HL-60 (cell line): ENCODE measurements around the gene BCL11A.
A peak's percentile ranks its signal among the peaks of the same experiment; 100 is the strongest.

Experiments
- DNase-seq, 2 experiments: peaks; one replicate each; pipeline ENCODE4 v3.0.0-alpha.2; 2010 to 2020; ENCODE audit warnings: low read depth in 1 of 2, low spot score in 1 of 2
- H3K27ac ChIP-seq: fragments of 250-450 bp; sonication (Bioruptor Pico); replicated peaks from 2 replicates; pipeline ENCODE4 v1.5.1; 2020; ENCODE audit warnings: mild to moderate bottlenecking, moderate library complexity
- H3K27me3 ChIP-seq: fragments of 250-450 bp; sonication (Bioruptor Pico); 2 replicates; pipeline ENCODE4 v1.5.1; 2021; ENCODE audit warnings: mild to moderate bottlenecking, moderate library complexity; ENCODE audit not compliant: insufficient read depth, poor library complexity, severe bottlenecking
- H3K4me3 ChIP-seq: replicated peaks from 2 replicates; pipeline ENCODE4 v1.5.1; 2011; ENCODE audit warnings: mild to moderate bottlenecking, control low read depth, low read length; ENCODE audit not compliant: insufficient read depth
- CTCF ChIP-seq: IDR thresholded peaks from one replicate; pipeline ENCODE4 v1.5.1; 2011; ENCODE audit warnings: low read length, control low read depth, inconsistent platforms; ENCODE audit not compliant: insufficient read depth
- GABPA ChIP-seq: IDR thresholded peaks from 2 replicates; pipeline ENCODE4 v1.6.1; 2012; ENCODE audit warnings: low read depth
- POLR2AphosphoS5 ChIP-seq: IDR thresholded peaks from 2 replicates; pipeline ENCODE4 v1.6.1; 2012; ENCODE audit warnings: low read depth
- REST ChIP-seq: IDR thresholded peaks from 2 replicates; pipeline ENCODE4 v1.6.1; 2012; ENCODE audit warnings: low read depth; ENCODE audit not compliant: insufficient replicate concordance
- SPI1 ChIP-seq: IDR thresholded peaks from 2 replicates; pipeline ENCODE4 v1.6.1; 2012; ENCODE audit warnings: low read depth, mild to moderate bottlenecking, borderline replicate concordance

BCL11A gene

GRCh38 chr2:60559880-60560279 is 6.4 kb upstream of the BCL11A start:
- no peak overlapping the region for H3K27ac ChIP-seq
- no peak overlapping the region for H3K4me3 ChIP-seq
- no peaks in the 10 kb centered on the region for H3K27me3 ChIP-seq
- no peak for TF ChIP-seq SPI1
- no peak for TF ChIP-seq GABPA
- TF ChIP-seq POLR2AphosphoS5: no peak
- no peak for TF ChIP-seq CTCF
- no peak for TF ChIP-seq REST
- no peak for DNase-seq

GRCh38 chr2:60558536-60558935 is 5.1 kb upstream of the BCL11A start:
- TF ChIP-seq GABPA (no peak), SPI1 (no peak), POLR2AphosphoS5 (no peak), REST (no peak), CTCF (no peak)
- no peak overlapping the region for H3K27ac ChIP-seq
- no peaks in the 10 kb centered on the region for H3K27me3 ChIP-seq
- H3K4me3 ChIP-seq: no peak overlapping the region
- peak in 1 of 2 experiments; percentile 33 for DNase-seq

GRCh38 chr2:60557486-60557864 is 4.0 kb upstream of the BCL11A start:
- H3K4me3 ChIP-seq: peak overlapping the region; percentile 74; the same call in 1 of the 2 replicates
- no peak for DNase-seq
- no peaks in the 10 kb centered on the region for H3K27me3 ChIP-seq
- TF ChIP-seq SPI1 (no peak), REST (no peak), GABPA (no peak), POLR2AphosphoS5 (no peak), CTCF (no peak)
- peak overlapping the region; percentile 94 for H3K27ac ChIP-seq
